K562 (cell line): ENCODE measurements around the gene ADORA1.

Experiments
- ETV5 ChIP-seq: sonication (generic); formaldehyde crosslinking; IDR thresholded peaks from 2 replicates; pipeline ENCODE4 v1.4.0; 2020; ENCODE audit warnings: low read depth, mild to moderate bottlenecking, missing genetic modification reagents
- FOXA1 ChIP-seq: fragments of 450-650 bp; IDR thresholded peaks from 2 replicates; pipeline ENCODE4 v1.6.1; 2016; ENCODE audit warnings: mild to moderate bottlenecking, borderline replicate concordance
- MYNN ChIP-seq, 2 experiments: sonication (generic); formaldehyde crosslinking in 1 of 2; IDR thresholded peaks; 2 replicates each; pipeline versions ENCODE4 v1.5.0 to v1.6.1; 2016 to 2020; ENCODE audit warnings: antibody characterized with exemption in 1 of 2, missing genetic modification reagents in 1 of 2
- NR3C1 ChIP-seq: sonication (generic); formaldehyde crosslinking; IDR thresholded peaks from 2 replicates; pipeline ENCODE4 v1.8.1; 2022; ENCODE audit warnings: missing genetic modification reagents
- PKNOX1 ChIP-seq: fragments of 450-650 bp; IDR thresholded peaks from 2 replicates; pipeline ENCODE4 v1.6.1; 2016
- RFX5 ChIP-seq: IDR thresholded peaks from 2 replicates; pipeline ENCODE4 v1.6.1; 2011; ENCODE audit warnings: low read depth, mild to moderate bottlenecking, improper control_type of control experiment, low read length
- ZNF311 ChIP-seq: fragments of 250-450 bp; sonication (Bioruptor Pico); IDR thresholded peaks from 2 replicates; pipeline ENCODE4 v1.4.0; 2020; ENCODE audit warnings: mild to moderate bottlenecking, moderate library complexity

DNA sequence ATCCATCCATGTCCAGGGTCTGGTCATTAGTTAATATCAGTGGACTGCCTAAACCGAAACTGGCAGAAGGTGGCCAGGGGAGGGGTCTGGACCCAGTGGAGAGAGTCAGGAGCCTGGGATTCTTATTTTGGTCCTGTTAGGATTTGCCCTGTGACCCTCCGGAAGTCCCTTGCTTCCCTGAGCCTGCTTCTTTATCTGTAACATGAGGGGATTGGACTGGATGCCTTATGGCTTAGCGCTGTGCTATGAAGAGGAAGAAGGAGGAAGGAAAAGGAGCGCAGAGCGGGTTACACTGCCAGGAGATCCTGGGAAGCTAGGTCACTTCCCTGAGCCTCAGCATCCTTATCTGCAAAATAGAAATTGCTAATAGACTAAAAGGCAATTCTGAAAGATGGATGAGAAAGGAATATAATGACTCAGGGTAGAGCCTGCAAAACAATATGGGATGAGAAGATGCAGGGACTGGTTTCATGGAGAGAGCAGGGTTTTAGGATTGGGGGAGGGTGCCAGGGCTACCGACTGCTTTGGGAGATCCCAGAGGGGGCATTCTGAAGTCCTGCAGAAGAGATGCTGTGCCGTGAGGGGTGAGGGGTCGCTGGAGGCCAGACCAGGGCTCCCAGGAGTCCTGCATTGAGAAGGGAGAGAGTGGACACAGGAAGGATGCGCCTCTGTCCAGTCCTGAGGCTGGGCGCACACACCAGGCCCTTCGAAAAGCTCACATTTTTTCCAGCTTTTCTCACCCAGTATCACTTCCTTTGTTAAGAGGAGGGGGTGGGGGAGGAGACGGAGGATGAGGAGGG, 460 bp upstream of the ADORA1 start:
- TF ChIP-seq FOXA1: no peak
- TF ChIP-seq PKNOX1: no peak
- no peak for TF ChIP-seq MYNN (IDR thresholded peaks at IDR 0.05)
- TF ChIP-seq MYNN (CRISPR knock-in tag; IDR thresholded peaks at IDR 0.05): no peak
- TF ChIP-seq RFX5: no peak
- TF ChIP-seq NR3C1 (CRISPR knock-in tag): no peak
- TF ChIP-seq ZNF311 (CRISPR knock-in tag): no peak
- no peak for TF ChIP-seq ETV5 (CRISPR knock-in tag)
